K562 treated with DMSO at 1 percent for 24 hours (cell line): ENCODE data around the gene RFX4. TPM values are rescaled to one million over a fixed set of nuclear protein-coding genes. Genes with fewer than 3 reads are reported as not detected.

Experiments
- total RNA-seq: library from RNA; unstranded; fragments of 300-600 nt; gene quantifications from 2 replicates; pipeline ENCODE4 v1.2.3, GENCODE V29; 2022; ENCODE audit warnings: low read depth; ENCODE audit not compliant: insufficient read depth

The RFX4 gene
- 0.47 TPM in 1 of 2 replicates, not detected in the other for total RNA-seq

GRCh38 chr12:106582641-106583230, at the start of gene RFX4:
RFX4 (plus strand) TSS chr12:106583004; CDS start chr12:106583321, 317 bp downstream.

GRCh38 chr12:106774005-106774807, 191.4 kb downstream of the RFX4 start, which contains the start of gene RIC8B:
RIC8B (plus strand) TSS chr12:106774682; CDS start chr12:106774746, 64 bp downstream.

Other genes with a start within 250 kb of the RFX4 start
- 12.3 and 13.0 TPM in 2 replicates for gene POLR3B, start 225.3 kb upstream of the RFX4 start, total RNA-seq
- gene RIC8B, start 191.7 kb downstream of the RFX4 start, total RNA-seq = 6.3 and 7.6 TPM in 2 replicates